HG02981 (cell line): ENCODE results near the gene RBM28.
"Not testable (repeated sequence)": the region's sequence is repeated elsewhere in the genome, so short reads cannot be mapped to it uniquely, and the experiment has no call there.

Experiments
- ATAC-seq: cut with Tn5 transposase; IDR thresholded peaks from one replicate; pipeline ENCODE4 v1.9.1; 2021; ENCODE audit warnings: mild to moderate bottlenecking, moderate library complexity; ENCODE audit not compliant: unreplicated experiment

The RBM28 gene

DNA sequence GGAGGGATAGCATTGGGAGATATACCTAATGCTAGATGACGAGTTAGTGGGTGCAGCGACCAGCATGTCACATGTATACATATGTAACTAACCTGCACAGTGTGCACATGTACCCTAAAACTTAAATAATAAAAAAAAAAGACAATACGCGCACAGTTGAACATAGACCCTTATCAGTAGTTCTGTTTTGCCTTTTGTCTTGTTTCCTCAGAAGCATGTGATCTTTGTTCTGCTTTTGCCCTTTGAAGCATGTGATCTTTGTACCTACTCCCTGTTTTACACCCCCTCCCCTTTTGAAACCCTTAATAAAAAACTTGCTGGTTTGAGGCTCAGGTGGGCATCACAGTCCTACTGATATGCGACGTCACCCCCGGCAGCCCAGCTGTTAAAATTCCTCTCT, 45.7 kb downstream of the RBM28 start:
- ATAC-seq: not testable (repeated sequence)

DNA sequence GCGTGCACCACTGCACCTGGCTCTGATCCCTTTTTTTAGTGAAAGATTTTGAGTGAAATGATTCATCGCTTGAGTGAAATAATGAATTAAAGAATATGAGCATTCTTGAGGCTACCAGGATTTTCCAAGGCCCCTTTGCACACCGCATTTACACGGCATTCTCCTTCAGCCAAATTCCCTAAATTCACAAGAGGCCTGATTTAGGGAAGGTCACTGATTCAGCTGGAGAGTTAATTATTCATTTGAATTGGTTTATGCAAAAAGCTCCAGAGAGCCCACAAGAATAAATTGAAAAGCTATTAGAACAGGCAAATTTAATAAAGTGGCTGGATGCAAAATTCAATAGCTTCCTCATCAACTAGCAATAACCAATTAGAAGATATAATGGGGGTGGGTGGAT, 56.2 kb downstream of the RBM28 start:
- no peak for ATAC-seq

DNA sequence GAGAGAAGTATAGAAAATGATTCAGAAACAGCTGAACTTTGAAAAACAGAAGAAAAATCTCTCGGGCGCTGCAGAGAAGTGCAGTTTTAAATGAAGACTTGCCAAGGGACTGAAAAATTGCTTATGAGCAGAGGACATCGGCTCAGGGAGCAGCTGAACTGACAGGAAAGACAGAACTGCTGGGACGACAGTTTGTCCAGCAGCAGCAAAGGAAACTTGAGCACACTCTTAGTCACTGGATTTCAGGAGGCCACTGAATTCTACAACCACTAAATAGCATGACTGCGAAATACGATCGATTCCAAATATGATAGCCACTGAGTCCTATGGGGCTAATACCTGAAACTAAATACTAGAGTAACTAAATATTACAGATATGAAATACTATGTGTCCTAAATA, 59.6 kb downstream of the RBM28 start:
- ATAC-seq: no peak

DNA sequence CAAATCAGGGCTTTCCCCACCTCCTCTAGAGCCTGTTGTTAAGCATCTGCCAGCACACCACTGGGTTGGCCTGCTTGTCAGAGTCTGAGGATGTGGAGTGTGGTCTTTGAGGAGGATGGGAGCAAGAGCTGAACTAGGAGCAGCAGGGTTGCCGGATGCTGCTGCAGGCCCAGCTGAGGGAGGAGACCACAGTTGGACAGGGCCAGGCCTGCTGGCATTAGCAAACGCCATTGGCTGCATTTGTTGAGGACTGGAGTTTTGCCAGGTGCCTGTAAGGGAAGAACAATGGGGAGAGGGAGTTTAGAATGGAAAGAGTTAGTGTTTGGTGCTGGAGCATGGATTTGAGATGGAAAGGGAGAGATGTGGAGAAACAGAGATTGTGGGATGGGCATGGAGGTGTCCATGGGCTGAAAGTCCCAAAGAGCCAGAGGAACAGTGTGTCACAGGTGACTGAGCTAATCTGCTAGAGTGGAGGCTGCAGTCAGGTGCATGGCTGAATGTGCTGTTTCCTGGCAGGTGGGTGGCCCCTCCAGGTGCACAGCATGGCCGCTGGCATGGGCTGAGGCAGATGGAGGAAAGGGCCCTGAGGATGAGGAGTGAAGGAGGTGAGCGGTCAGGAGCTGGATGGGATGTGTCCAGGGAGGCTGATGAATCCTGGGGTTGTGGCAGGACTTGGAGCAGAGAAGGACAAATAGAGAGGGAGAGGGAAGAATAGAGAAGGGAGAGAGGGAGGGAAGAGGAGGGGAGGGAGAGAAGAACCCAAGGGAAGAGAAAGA, 61.9 kb downstream of the RBM28 start:
- ATAC-seq: no peak

DNA sequence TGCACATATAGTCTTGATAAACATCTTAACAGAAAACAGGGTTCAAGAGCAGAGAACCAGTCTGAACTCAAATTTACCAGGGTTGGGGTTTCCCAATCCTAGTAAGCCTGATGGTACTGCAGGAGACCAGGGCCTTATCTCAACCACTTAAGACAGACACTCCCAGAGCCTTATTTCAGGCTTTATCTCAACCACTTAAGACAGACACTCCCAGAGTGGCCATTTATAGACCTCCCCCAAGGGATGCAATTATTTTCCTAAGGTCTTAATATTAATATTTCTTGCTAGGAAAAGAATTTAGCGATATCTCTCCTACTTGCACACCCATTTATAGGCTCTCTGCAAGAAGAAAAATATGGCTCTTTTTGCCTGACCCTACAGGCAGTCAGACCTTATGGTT, 63.3 kb downstream of the RBM28 start:
- not testable (repeated sequence) for ATAC-seq

DNA sequence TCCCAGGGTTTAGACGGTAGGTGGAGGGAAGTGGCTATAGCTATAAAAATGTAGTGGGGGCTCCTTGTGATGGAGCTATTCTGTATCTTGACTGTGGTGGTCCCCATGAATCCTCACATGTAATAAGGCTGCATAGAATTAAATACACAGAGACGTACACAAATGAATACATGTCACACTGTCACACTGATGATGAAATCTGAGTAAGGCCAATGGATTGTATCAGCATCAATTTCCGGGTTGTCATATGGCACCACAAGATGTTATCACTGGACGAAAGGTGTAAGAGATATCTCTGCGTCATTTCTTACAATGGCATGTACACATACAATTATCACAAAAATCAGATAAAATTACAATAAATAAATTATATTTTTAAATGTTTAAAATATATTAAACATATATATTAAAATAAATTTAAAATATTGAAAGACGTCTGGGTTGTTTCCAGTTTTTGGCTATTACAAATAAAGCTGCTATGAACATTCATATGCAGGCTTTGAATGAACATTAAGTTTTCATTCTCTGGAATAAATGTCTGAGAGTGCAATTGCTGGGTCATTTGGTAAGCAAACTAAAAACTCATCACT, 64.5 kb downstream of the RBM28 start:
- ATAC-seq: no peak

DNA sequence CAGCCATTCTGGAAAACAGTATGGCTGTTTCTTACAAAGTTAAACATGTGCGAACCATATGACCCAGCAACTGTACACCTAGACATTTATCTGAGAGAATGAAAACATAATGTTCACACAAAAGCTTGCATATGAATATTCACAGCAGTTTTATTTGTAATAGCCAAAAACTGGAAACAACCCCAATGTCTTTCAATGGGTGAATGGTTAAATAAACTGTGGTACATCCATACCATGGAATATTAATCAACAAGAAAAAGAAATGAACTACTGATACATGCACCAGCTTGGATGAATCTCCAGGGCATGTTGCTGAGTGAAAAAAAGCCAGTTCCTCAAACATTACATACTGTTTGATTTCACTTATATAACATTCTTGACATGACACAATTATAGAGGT, 65.3 kb downstream of the RBM28 start:
- ATAC-seq: no peak

DNA sequence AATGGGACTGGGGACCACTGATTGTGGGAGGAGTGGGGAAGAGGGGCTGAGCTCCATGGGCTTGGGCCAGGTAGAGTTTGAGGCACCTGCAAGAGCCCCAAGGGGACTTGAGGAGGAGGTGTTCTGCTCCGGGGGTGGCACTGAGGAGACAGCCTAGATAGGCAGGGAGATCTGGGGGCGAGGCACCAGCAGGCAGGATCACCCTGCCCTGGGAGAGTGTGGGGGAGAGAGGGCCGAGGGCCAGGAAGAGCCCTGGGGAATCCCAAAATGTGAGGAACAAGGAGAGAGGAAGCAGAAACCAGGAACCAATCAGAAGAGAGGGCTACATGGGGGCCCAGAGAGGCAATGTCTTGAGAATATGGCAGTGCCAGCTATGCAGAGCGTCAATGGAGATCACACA, 68.0 kb downstream of the RBM28 start:
- no peak for ATAC-seq

DNA sequence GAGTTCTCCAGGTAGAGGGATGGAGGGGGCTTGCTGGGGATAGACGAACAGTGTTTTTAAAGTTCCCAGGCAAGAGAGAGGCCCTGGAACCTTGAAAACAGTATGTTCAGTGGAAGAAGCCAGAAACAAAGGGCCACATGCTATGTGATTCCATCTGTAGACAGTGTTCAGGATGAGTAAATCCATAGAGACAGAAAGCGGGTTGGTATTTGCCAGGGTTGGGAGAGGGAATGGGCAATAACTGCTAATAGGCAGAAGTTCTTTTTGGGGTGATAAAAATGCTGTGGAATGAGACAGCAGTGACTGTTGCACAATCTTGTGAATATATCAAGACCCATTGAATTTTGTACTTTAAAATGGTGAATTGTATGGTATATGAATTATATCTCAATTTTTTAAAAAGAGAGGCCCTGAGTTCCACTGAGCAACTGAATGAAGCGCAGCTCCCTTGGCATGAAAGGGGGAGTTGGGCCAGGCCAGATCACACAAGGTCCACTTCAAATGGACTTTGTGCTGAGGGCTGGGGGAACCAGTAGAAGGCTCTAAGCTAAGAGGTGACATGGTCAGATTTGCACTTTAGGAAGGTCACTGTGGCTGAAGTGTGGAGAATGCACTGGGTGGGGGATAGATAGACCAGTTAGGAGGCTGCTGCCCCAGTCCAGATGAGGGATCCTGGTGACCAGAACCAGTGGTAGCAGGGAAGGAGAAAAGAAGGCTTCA, 68.7 kb downstream of the RBM28 start:
- ATAC-seq: no peak

DNA sequence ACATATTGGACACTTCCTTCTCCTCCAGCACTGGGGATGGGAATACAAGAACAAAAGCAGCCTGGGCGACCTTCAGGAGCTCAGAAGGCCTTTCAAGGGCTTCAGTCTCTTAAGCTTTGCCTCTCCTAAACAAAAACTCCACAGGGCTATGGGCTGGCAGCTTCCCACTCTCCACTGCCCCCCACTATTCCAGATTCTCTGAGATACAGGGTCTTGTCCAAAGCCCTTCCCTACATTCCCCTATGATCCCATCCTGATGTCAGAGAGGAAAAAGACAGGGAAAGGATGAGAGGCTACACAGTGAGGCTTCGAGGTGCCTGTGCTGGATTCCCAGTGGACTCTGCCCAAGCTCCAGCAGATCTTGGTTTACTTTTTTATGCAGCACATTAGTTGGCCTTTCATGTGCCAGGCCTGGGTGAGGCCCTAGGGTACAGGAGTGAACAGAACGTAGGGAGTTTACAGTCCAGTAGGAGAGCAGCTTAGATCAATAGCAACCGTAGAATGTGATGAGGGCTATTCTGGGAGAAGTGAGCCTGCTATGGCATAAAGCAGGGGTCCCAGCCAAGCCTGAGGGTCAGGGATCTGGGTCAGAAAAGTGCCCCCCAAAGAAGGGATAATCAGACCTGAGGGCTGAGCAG, 69.3 kb downstream of the RBM28 start:
- ATAC-seq: no peak

DNA sequence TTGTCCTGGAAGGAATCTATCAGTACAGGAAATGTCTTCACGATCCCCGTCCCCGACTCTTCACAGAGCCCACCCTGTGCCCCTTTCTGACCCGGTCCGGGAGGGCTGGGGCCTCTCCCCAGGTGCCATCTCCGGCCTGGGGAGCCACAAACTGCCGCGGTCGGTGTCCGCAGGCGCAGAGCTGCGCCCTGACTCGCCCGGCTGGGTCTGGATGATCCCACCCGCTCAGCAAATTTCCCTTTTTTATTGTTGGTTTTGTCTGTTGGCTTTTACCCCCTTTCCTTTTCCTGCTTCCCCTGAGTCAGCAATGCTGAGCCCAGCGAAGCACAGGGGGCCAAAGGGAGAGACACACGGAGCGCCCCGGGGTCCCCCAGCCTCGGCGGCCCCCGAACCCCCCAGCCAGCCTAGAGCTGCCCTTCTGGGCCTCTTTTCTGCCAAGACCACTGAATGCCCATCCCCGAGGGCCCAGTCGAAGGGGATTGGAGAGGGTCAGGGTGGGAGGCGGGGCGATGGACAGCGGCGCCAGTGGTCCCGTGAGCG, 71.7 kb downstream of the RBM28 start:
- ATAC-seq: no peak

DNA sequence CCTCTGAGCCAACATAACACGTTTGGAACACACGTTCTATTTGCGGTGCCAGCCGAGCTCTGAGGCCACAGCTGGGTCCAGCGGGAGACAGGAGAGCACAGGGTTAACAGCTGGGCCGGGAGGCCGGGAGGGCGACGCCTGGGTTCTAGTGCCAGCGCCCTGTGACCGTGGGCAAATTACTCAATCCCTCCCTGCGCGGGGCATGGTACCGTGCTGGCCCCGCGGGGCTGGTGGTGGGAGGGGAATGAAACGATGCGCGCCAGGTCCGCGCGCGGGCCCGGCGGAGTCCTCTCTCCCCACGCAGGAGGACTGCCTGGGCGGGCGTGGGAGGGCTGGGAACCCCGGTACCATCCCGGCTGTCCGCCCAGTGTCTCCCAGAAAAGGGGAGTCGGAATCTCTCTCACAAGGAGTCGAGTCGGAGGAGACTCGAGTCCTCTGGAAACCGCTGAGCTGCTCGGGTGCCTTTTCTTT, 72.2 kb downstream of the RBM28 start:
- no peak for ATAC-seq

DNA sequence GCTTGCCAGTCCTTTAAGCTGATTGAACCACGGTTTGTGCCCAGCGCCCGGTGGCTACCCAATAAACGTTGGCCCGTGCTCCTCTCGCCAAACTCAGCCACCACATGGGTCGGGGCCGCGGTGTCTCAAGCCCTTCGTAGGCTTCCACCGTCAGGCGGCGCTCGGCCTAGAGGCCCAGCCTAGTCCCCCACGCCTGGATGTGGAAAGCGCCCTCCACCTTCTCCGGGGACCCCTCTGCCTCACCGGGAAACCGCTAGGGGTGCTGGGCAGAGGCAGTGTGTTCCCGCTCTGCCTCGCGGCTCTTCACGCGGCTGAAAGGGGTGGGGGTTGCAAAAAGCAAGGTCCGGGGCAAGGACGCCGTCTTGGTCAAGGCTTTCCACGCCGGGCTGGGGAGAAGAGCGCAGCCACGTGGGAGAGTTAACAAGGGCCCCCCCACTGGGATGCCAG, 72.9 kb downstream of the RBM28 start:
- ATAC-seq: no peak

DNA sequence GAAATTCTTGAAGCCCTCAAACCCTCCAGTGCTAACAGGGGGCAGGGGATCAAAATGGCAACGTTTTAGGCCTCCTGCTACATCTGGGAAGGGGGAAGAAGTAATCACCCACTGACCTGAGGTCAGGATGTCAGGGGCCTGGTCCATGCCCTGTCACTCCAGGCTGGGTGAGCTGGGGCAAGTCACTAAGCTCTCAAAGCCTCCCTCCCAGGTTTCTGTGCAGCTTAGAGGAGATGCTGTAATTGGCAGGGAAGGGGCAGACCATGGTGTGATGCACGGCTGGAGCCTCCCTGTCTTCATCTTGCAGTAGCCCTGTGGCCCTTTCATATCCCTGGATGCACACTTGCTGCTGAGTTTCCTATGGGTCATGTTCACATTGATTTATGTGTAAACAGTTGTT, 75.5 kb downstream of the RBM28 start:
- no peak for ATAC-seq

DNA sequence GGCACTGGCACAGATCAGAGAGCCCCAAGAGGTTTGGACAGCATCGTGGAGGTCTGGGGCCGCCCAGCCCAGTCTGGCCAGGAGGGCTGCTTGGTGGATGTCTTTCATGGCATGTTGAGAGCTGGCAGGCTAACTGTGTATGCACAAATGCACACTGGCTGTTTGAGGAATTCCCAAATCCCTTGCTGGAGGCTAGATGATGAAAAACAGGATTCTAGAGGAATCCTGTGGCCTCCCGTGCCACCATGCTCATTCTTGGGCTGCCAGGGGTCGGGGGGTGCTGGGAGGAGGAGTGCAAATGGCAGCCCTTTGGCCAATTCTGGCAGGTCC, 76.1 kb downstream of the RBM28 start:
- ATAC-seq: no peak

DNA sequence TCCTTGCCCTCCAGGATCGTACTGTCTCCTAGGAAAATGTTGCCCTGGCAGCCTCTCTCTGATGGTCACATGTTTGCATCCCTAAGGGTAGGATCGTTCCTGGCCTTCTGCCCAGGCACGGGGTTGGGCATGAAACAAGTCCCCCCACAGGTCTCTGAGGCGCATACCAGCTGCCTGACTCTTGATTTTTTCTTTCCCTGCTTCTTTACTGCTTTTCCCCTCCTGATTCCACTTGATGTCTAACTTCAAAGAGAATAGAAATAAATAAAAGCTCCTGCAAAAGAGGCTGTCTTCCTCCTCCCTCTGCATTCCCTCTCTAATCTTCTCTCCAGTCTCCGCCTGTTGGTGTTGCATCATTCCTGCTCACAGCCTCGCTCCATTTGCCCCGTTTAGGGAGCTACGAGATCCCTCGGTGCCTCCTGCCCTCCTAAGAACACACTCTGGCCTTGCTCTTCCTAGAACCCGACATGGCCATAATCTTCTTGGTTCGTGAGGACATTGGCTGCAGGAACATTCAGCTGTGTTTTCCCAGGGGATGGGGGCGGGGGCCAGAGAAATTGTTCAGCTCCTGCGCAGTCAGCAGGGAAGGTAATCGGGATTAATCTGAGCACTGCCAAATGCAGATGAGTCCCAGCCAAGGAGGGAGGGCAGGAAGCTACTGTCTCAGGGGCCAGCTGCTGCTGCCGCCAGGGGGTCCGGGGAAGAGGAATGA, 76.7 kb downstream of the RBM28 start:
- ATAC-seq: no peak

DNA sequence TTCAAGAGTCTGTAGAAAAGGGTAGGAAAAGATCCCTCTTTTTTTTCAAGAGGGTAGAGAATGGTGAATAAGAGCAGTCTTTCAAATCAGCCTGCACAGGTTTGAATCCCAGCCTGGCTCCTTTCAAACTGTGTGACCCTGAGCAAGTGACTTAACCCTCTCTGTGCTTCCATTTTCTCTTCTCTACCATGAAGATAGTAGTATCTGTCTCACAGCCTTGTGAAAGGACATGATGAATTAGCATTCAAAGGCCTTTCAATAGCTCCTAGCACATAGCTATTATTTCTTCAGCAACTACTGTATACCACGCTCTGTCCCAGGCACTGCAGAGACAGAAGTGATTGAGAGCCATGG, 77.2 kb downstream of the RBM28 start:
- no peak for ATAC-seq

DNA sequence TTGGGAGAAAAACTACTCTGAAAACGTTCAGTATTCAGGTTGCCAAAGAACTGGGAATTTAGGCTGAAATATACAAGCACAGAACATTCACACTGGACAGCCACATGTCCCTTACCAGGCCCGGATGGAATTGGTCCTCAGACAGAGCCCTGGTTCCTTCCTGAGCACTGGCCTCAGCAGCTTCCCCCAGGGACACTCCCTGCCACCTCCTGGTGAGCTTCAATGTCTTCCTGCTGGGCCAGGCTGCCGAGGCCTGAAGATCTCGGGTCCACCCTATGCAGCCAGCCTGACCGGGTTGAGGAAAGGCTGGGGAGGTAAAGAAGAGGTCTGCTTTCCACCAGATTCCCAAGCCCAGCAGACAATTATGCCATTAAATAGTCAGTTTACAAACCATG, 77.8 kb downstream of the RBM28 start:
- no peak for ATAC-seq

DNA sequence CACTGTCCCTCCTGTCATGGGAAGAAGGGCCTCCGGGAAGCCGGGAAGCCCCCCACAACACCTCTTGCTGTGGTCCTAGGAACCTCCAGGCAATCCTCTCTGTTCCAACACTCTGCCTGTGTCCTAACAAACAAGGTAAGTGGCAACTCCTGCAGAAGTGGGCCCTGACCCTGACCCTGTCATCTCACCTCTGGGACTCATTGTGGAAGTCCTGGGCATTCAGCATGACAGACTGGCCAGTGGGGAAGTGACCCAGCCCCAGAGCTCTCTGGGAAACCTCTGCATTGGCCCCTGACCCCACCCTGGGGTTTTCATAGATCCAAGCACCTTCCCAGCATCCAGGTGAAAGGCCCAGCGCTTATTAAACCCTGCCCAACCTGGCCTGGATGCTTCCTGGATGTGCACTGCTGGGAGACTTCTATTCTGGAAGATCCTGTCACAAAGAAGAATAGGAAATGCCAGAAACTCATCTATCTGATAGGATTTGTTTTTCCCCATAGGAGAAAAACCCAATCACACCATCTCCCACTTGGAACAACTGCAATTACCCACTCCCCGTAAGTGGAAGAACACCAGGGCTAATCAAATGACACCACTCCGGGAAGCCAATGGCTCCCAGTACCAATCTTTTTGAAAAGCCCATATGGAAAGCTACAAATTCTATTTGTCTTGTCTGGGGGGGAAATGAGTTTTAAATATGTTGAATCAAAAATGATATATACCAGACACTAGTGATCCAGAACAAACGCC, 78.4 kb downstream of the RBM28 start:
- no peak for ATAC-seq

DNA sequence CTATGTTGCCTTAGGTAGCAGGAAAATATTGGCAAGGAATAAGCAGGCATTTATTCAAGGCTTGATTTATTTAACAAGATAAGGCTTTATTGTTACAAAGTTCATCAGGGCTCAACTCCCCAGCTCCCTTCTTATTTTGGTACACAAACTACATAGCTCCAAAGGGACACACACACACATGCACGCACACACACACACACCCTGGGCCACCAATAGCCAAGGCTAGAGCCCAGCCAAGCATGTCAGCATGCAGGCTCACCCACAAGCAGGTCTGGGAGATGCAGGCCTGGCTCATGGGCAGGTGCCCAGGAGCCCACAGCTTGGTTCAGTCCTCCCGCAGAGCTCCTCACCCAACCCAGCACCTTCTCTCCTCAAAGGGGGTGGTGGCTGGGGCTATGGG, 79.2 kb downstream of the RBM28 start:
- ATAC-seq: no peak
